KOPT-K1 (cell line): ENCODE data around the gene GOLPH3L.
"Not testable (repeated sequence)": the region's sequence is repeated elsewhere in the genome, so short reads cannot be mapped to it uniquely, and the experiment has no call there.

ENCODE experiments used
- H3K27ac ChIP-seq: fragments of 200-600 bp; sonication (generic); 2 replicates; pipeline ENCODE4 v1.5.1; 2016; ENCODE audit warnings: antibody characterized with exemption, mild to moderate bottlenecking, low read depth, low read length; ENCODE audit not compliant: poor library complexity, severe bottlenecking
- H3K36me3 ChIP-seq: fragments of 200-600 bp; sonication (generic); 2 replicates; pipeline ENCODE4 v1.5.1; 2017; ENCODE audit warnings: antibody characterized with exemption, mild to moderate bottlenecking, low read length, moderate library complexity; ENCODE audit not compliant: insufficient read depth
- H3K9me3 ChIP-seq: fragments of 200-600 bp; sonication (generic); 2 replicates; pipeline ENCODE4 v1.5.1; 2017; ENCODE audit warnings: antibody characterized with exemption, low read length, mild to moderate bottlenecking; ENCODE audit not compliant: insufficient read depth, poor library complexity, severe bottlenecking

Gene GOLPH3L

GRCh38 chr1:150696995-150697927 lies at the start of gene GOLPH3L:
Gene GOLPH3L, minus strand, starts transcription at chr1:150697154. Its CDS starts 2,316 bp downstream, at chr1:150694838.
- H3K9me3 ChIP-seq = no peaks in the 10 kb centered on the region
- peak within 1 kb of the TSS; percentile 52 for H3K27ac ChIP-seq
- peaks cover 25% of the 10 kb centered on the region for H3K36me3 ChIP-seq

GRCh38 chr1:150730130-150730721 lies 33.3 kb upstream of the GOLPH3L start:
- H3K36me3 ChIP-seq = no peaks in the 10 kb centered on the region
- no peak overlapping the region for H3K27ac ChIP-seq
- H3K9me3 ChIP-seq = no peaks in the 10 kb centered on the region

- H3K9me3 ChIP-seq = no peaks in the 10 kb centered on the region
- H3K27ac ChIP-seq = no peak overlapping the region
- H3K36me3 ChIP-seq = no peaks in the 10 kb centered on the region
Observed at GRCh38 chr1:150724336-150724735, 27.4 kb upstream of the GOLPH3L start.

- no peaks in the 10 kb centered on the region for H3K36me3 ChIP-seq
Observed at GRCh38 chr1:150720703-150721102, 23.7 kb upstream of the GOLPH3L start, which contains the start of gene HORMAD1. Gene HORMAD1, minus strand, starts transcription at chr1:150720895. Its CDS starts 1,390 bp downstream, at chr1:150719505.

GRCh38 chr1:150720098-150720497 lies 23.1 kb upstream of the GOLPH3L start:
- no peak overlapping the region for H3K27ac ChIP-seq
- H3K36me3 ChIP-seq = no peaks in the 10 kb centered on the region
- H3K9me3 ChIP-seq = no peaks in the 10 kb centered on the region

More at GRCh38 chr1:150720703-150721102, 23.7 kb upstream of the GOLPH3L start, which contains the start of gene HORMAD1:
- Histone ChIP-seq H3K9me3 (no peaks in the 10 kb centered on the region), H3K27ac (no peak within 1 kb of the TSS)

- H3K27ac ChIP-seq = no peak overlapping the region
- H3K36me3 ChIP-seq = no peaks in the 10 kb centered on the region
- H3K9me3 ChIP-seq = no peaks in the 10 kb centered on the region
Observed at GRCh38 chr1:150718225-150718891, 21.4 kb upstream of the GOLPH3L start.

- not testable (repeated sequence) for H3K27ac ChIP-seq, H3K9me3 ChIP-seq, H3K36me3 ChIP-seq
Observed at GRCh38 chr1:150709031-150709430, 12.1 kb upstream of the GOLPH3L start.

GRCh38 chr1:150708595-150708994 lies 11.6 kb upstream of the GOLPH3L start:
- H3K36me3 ChIP-seq = no peaks in the 10 kb centered on the region
- H3K9me3 ChIP-seq = no peaks in the 10 kb centered on the region
- H3K27ac ChIP-seq = no peak overlapping the region

GRCh38 chr1:150706091-150706490 lies 9.1 kb upstream of the GOLPH3L start:
- H3K9me3 ChIP-seq = no peaks in the 10 kb centered on the region

GRCh38 chr1:150703427-150703826 lies 6.5 kb upstream of the GOLPH3L start:
- no peaks in the 10 kb centered on the region for H3K36me3 ChIP-seq
- no peak overlapping the region for H3K27ac ChIP-seq
- H3K9me3 ChIP-seq = no peaks in the 10 kb centered on the region

More at GRCh38 chr1:150706091-150706490, 9.1 kb upstream of the GOLPH3L start:
- no peaks in the 10 kb centered on the region for H3K36me3 ChIP-seq
- no peak overlapping the region for H3K27ac ChIP-seq

GRCh38 chr1:150696590-150696989 lies 364 bp downstream of the GOLPH3L start:
- H3K27ac ChIP-seq = peak overlapping the region; percentile 52
- peaks cover 32% of the 10 kb centered on the region for H3K36me3 ChIP-seq
- no peaks in the 10 kb centered on the region for H3K9me3 ChIP-seq

- Histone ChIP-seq H3K27ac (no peak overlapping the region), H3K36me3 (peaks cover 36% of the 10 kb centered on the region), H3K9me3 (no peaks in the 10 kb centered on the region)
Observed at GRCh38 chr1:150696162-150696561, 792 bp downstream of the GOLPH3L start.

GRCh38 chr1:150695561-150695960 lies 1.4 kb downstream of the GOLPH3L start:
- no peak overlapping the region for H3K27ac ChIP-seq

GRCh38 chr1:150692720-150693119 lies 4.2 kb downstream of the GOLPH3L start:
- H3K27ac ChIP-seq = no peak overlapping the region
- no peaks in the 10 kb centered on the region for H3K9me3 ChIP-seq
- H3K36me3 ChIP-seq = peaks cover 64% of the 10 kb centered on the region

More at GRCh38 chr1:150695561-150695960, 1.4 kb downstream of the GOLPH3L start:
- Histone ChIP-seq H3K9me3 (no peaks in the 10 kb centered on the region), H3K36me3 (peaks cover 42% of the 10 kb centered on the region)

- Histone ChIP-seq H3K9me3 (no peaks in the 10 kb centered on the region), H3K36me3 (peaks cover 62% of the 10 kb centered on the region)
Observed at GRCh38 chr1:150688763-150689162, 8.2 kb downstream of the GOLPH3L start.

More at GRCh38 chr1:150688763-150689162, 8.2 kb downstream of the GOLPH3L start:
- no peak overlapping the region for H3K27ac ChIP-seq
